CD8-positive, alpha-beta memory T cell (primary cell): ENCODE data around the gene BCCIP. TPM values are rescaled to one million over a fixed set of nuclear protein-coding genes. Genes with fewer than 3 reads are reported as not detected.

ENCODE experiments used
- CTCF ChIA-PET: fragments of 350-600 bp; sonication (Branson Sonifier 250); formaldehyde crosslinking; loops from one replicate; lab custom pipeline; 2021; ENCODE audit warnings: antibody characterized with exemption; lab: Charles Lee
- POLR2A ChIA-PET: fragments of 350-600 bp; sonication (Branson Sonifier 250); formaldehyde crosslinking; loops from one replicate; lab custom pipeline; 2021; ENCODE audit warnings: antibody characterized with exemption; lab: Charles Lee
- DNase-seq, 5 donors: peaks; one replicate each; pipeline versions ENCODE4 v3.0.0 to v3.0.0-alpha.2; 2020 to 2022; ENCODE audit warnings: mixed read lengths in 1 of 5
- H3K27ac ChIP-seq: one replicate; pipeline ENCODE4 v1.7.0; 2013; ENCODE audit warnings: low read depth, mild to moderate bottlenecking, low read length, moderate library complexity
- H3K27me3 ChIP-seq: 2 replicates; pipeline ENCODE4 v1.7.0; 2013; ENCODE audit warnings: low read length, mild to moderate bottlenecking; ENCODE audit not compliant: insufficient read depth, poor library complexity, severe bottlenecking
- H3K36me3 ChIP-seq: 2 replicates; pipeline ENCODE4 v1.7.0; 2013; ENCODE audit warnings: mild to moderate bottlenecking, low read length, moderate library complexity; ENCODE audit not compliant: insufficient read depth
- H3K4me1 ChIP-seq: 2 replicates; pipeline ENCODE4 v1.7.0; 2013; ENCODE audit warnings: mild to moderate bottlenecking, low read length, moderate library complexity; ENCODE audit not compliant: insufficient read depth
- H3K4me3 ChIP-seq: 2 replicates; pipeline ENCODE4 v1.7.0; 2013; ENCODE audit warnings: mild to moderate bottlenecking, low read length
- H3K9me3 ChIP-seq: 2 replicates; pipeline ENCODE4 v1.7.0; 2013; ENCODE audit warnings: mild to moderate bottlenecking, low read length
- H3K27ac Mint-ChIP-seq, 8 donors: one replicate each; pipeline ENCODE4 v1.8.0; 2020 to 2021; ENCODE audit warnings: mixed read lengths in 8 of 8, mild to moderate bottlenecking in 6 of 8, inconsistent platforms in 3 of 8, moderate library complexity in 3 of 8
- H3K27me3 Mint-ChIP-seq, 2 donors: one replicate each; pipeline ENCODE4 v1.8.0; 2020 to 2021; ENCODE audit warnings: mixed read lengths in 2 of 2, mild to moderate bottlenecking in 1 of 2, moderate library complexity in 1 of 2
- H3K36me3 Mint-ChIP-seq, 3 donors: one replicate each; pipeline ENCODE4 v1.8.0; 2020 to 2021; ENCODE audit warnings: mixed read lengths in 3 of 3, inconsistent platforms in 1 of 3, mild to moderate bottlenecking in 1 of 3
- H3K4me1 Mint-ChIP-seq, 3 donors: one replicate each; pipeline ENCODE4 v1.8.0; 2020 to 2021; ENCODE audit warnings: mixed read lengths in 3 of 3, inconsistent platforms in 1 of 3, mild to moderate bottlenecking in 1 of 3
- H3K4me3 Mint-ChIP-seq, 7 donors: one replicate each; pipeline ENCODE4 v1.8.0; 2020 to 2021; ENCODE audit warnings: mixed read lengths in 7 of 7, mild to moderate bottlenecking in 6 of 7, moderate library complexity in 4 of 7, inconsistent platforms in 2 of 7
- H3K9me3 Mint-ChIP-seq, 5 donors: one replicate each; pipeline ENCODE4 v1.8.0; 2020 to 2022; ENCODE audit warnings: mixed read lengths in 5 of 5, mild to moderate bottlenecking in 3 of 5, moderate library complexity in 2 of 5, inconsistent platforms in 1 of 5
- polyA plus RNA-seq: library from polyadenylated mRNA; unstranded; fragments of 300-500 nt; fragmentation: Illumina TruSeq; gene quantifications from one replicate; pipeline ENCODE4 v1.2.3, GENCODE V29; 2021
- total RNA-seq, 2 experiments: library from RNA; stranded (reverse); gene quantifications; one replicate each; pipeline ENCODE4 v1.2.3, GENCODE V29; 2021

Gene BCCIP
- total RNA-seq, result 100 to 1,000 TPM; 129 to 130 TPM
- 84.4 TPM for polyA plus RNA-seq

DNA sequence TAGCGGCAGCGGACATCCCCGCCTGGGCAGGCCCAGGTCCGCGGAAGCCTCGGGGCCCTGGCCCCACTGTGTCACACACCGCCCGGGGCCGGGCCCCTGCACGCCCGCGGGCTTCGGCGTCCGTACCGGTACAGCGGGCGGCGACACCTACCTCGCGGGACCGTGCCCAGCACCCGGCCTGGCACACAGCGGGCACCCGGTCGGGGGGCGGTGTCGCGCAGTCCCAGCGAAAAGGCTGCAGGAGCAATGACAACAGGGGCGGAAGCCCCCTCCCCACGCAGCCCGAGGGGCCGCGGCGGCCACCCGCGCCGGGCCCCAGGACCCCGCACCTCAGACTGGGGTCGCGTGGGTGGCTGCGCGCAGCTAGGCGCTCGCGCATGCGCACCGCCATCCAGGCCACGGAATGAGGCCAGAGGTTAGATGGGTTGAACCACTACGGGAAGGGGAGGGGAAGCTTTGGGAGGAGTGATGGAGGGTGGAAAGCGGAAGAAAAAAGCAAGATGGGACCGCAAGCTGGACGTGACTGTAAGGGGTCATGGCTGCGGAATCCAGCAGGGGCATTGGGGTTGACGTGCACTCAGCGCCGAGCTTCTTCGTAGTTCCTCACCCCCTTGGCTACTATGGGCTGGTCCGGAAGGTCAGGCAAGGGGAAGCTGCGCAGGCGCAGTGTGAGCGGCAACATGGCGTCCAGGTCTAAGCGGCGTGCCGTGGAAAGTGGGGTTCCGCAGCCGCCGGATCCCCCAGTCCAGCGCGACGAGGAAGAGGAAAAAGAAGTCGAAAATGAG lies at the start of gene BCCIP, which contains the start of gene UROS:
TSS of gene BCCIP (plus strand) at position 669 of the 785 bp plus-strand sequence. CDS start at position 681, 12 bp downstream.
TSS of gene UROS (minus strand) at position 381 of the 785 bp plus-strand sequence. CDS start 6,759 bp downstream, outside the sequence.
- H3K4me1 Mint-ChIP-seq, result peaks cover 24 to 30% (median 30%) of the 10 kb centered on the region in 3 donors
- no peaks in the 10 kb centered on the region for H3K9me3 Mint-ChIP-seq
- Histone ChIP-seq H3K27me3 (no peaks in the 10 kb centered on the region), H3K27ac (peak within 1 kb of the TSS; percentile 89), H3K36me3 (peaks cover 10% of the 10 kb centered on the region), H3K4me3 (peak within 1 kb of the TSS; percentile 86), H3K4me1 (peaks cover 43% of the 10 kb centered on the region), H3K9me3 (no peaks in the 10 kb centered on the region)
- CTCF ChIA-PET, result interaction anchor here (0.8 to 1.0 kb wide), 2 partner anchors 27 to 104 kb away, joined by 3 read pairs; partner anchors contain the start of gene EDRF1
- DNase-seq, result peak; percentile 88 to 95 (median 95)
- peaks cover 2 to 20% (median 6%) of the 10 kb centered on the region in 3 donors for H3K36me3 Mint-ChIP-seq
- peak within 1 kb of the TSS in 6 of 7 donors; percentile 76 to 89 (median 86) for H3K4me3 Mint-ChIP-seq
- H3K27ac Mint-ChIP-seq, result peak within 1 kb of the TSS; percentile 54 to 93 (median 88)
- POLR2A ChIA-PET, result interaction anchor here (1.0 to 1.7 kb wide), 3 partner anchors 13 to 104 kb away, joined by 4 to 9 read pairs (median 5); partner anchors contain the start of gene EDRF1
- no peaks in the 10 kb centered on the region for H3K27me3 Mint-ChIP-seq

DNA sequence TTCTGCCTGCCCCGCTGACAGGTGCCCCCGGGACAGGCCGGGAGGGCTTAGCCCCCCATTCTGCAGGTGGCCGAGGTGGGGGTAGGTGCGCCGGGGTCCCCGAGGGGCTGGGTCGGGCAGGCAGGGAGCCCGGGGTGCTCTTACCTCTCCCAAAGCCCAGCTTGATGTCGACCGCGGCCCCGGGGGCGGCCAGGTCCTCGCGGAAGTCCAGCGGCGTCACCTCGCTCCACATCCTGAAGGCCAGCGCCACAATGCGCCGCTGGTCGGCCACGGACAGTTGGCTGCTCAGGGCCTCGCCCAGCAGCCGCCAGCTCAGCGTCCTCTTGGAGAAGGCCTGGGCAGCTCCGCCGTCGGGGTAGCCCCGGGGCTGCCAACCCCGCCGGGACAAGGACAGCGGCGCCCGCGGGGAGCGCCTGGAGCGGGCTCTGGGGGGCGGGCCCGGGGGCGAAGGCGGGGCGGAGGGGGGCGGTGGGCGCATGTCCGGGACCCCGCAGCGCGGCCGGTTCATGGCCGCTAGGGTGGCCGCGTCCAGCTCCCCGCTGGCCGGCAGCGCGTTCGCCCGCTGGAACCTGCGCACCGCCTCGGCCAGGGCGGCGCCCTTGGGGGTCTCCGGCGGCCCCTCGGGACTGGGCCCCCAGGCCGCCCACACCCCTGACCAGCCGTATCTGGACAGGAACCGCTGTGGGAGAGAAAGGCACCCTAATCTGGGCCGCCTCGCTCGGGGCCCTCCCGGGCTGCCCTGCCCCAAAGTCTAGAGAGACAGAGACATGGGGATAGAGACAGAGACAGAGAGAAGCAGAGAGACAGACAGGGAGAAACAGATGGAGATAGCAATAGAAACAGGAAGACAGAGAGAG lies 49.4 kb upstream of the BCCIP start:
- Histone ChIP-seq H3K4me3 (no peak overlapping the region), H3K4me1 (no peaks in the 10 kb centered on the region), H3K36me3 (no peaks in the 10 kb centered on the region), H3K9me3 (no peaks in the 10 kb centered on the region), H3K27ac (no peak overlapping the region), H3K27me3 (no peaks in the 10 kb centered on the region)
- no peak overlapping the region for H3K4me3 Mint-ChIP-seq
- H3K36me3 Mint-ChIP-seq, result peaks cover 0 to 6% (median 6%) of the 10 kb centered on the region in 3 donors
- ChIA-PET POLR2A (no interaction called here), CTCF (no interaction called here)
- DNase-seq, result no peak
- peaks cover 0 to 4% of the 10 kb centered on the region in 2 donors for H3K27me3 Mint-ChIP-seq
- no peaks in the 10 kb centered on the region for H3K4me1 Mint-ChIP-seq
- peak overlapping the region in 1 of 8 donors; percentile 40 for H3K27ac Mint-ChIP-seq
- peaks cover 0 to 1% (median 0%) of the 10 kb centered on the region in 5 donors for H3K9me3 Mint-ChIP-seq

DNA sequence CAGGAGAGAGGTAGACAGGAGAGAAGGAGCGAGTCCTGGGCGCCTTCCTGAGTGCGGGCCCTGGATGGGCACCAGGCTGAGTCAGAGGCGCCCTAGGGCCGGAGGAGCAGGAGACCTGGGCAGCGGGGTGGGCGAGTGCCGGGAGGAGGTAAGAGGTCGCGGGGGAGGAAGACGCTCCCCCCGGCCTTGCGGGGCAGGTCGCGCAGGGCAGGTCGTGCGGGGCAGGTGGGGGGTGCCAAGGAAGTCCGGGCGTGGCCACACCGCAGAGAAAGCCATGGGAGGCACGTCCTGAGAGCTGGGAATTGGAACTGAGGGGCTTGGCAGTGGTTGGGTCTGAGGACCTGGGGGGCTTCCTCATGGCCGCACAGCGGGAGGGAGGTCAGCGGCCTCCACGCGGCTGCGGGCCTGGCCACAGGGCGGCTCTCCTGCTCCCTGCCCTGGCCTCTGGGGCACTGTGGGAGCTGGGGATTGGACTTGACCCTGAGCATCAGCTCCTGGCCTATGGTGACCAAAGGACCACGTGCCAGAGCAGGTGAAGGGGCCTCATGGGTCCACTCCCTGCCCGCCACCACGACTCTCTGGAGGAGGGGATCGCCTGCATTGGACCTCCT lies 48.7 kb upstream of the BCCIP start:
- Mint-ChIP-seq H3K4me1 (no peaks in the 10 kb centered on the region), H3K36me3 (peaks cover 0 to 3% (median under 1%) of the 10 kb centered on the region in 3 donors), H3K27ac (peak overlapping the region in 1 of 8 donors; percentile 40), H3K4me3 (no peak overlapping the region), H3K9me3 (peaks cover 0 to 1% (median 0%) of the 10 kb centered on the region in 5 donors), H3K27me3 (peaks cover 0 to 4% of the 10 kb centered on the region in 2 donors)
- H3K36me3 ChIP-seq, result no peaks in the 10 kb centered on the region
- H3K9me3 ChIP-seq, result no peaks in the 10 kb centered on the region
- no peak for DNase-seq
- CTCF ChIA-PET, result no interaction called here
- H3K4me1 ChIP-seq, result no peaks in the 10 kb centered on the region
- H3K27me3 ChIP-seq, result no peaks in the 10 kb centered on the region
- POLR2A ChIA-PET, result no interaction called here
- no peak overlapping the region for H3K27ac ChIP-seq
- no peak overlapping the region for H3K4me3 ChIP-seq

DNA sequence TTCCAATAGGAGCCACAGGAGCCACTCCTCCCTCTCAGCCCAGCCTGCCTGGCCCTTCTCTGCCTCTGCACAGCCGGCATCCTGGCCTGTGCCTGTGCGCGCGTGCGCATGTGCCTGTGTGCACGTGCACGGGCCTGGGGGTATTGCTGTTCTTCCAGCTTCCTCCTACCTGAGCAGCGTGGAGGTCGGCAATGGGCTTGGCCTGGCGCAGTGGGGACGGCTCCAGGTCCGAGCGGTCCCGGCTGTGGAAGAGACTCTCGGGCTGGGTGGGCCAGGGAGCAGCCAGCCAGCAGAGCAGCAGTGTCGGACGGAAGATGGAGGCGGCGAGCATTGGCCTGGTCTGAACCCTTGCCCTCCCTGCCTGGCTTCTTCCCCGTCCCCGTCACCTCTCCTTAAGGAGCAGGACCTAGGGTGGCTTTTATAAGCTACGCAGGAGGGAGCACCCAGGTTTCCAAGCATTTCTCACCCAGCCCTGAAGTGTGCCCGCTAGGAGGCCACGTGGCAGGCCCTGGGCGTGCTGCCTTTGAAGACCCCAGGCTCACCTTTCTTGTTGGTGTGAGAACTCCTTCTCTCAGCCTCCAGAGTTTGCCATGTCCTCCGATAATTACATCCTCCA lies 47.7 kb upstream of the BCCIP start, which contains the start of gene MMP21:
TSS of gene MMP21 (minus strand) at position 331 of the 616 bp plus-strand sequence. CDS start at position 331, 0 bp downstream.
- Histone ChIP-seq H3K9me3 (no peaks in the 10 kb centered on the region), H3K27me3 (no peaks in the 10 kb centered on the region), H3K4me3 (no peak within 1 kb of the TSS), H3K36me3 (no peaks in the 10 kb centered on the region), H3K27ac (no peak within 1 kb of the TSS), H3K4me1 (no peaks in the 10 kb centered on the region)
- Mint-ChIP-seq H3K4me1 (no peaks in the 10 kb centered on the region), H3K9me3 (peaks cover 0 to 1% (median 0%) of the 10 kb centered on the region in 5 donors), H3K27ac (peak within 1 kb of the TSS in 1 of 8 donors; percentile 43), H3K36me3 (peaks cover 0 to 3% (median 0%) of the 10 kb centered on the region in 3 donors), H3K4me3 (no peak within 1 kb of the TSS), H3K27me3 (peaks cover 0 to 4% of the 10 kb centered on the region in 2 donors)
- DNase-seq, result no peak
- ChIA-PET POLR2A (no interaction called here), CTCF (no interaction called here)

DNA sequence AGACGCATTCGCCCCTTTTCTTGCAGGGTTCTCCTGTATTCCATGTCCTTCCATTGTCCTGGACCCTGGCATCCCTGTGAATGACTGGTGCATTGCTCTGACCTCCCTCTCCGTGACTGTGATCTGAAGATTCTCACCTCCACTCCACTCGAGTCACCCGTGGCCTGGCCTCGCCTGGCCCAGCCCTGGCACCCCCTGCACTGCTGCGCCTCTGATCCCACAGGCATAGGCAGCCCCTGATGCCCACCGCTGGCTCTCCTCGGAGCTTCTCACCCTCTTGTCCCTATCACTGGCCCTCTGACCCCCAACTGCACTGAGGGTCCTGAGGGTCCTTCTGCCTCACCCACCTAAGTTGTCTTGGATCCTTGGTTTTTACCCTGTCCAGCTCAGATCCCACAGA lies 45.5 kb upstream of the BCCIP start:
- no peaks in the 10 kb centered on the region for H3K9me3 ChIP-seq
- no peaks in the 10 kb centered on the region for H3K4me1 ChIP-seq
- H3K36me3 ChIP-seq, result no peaks in the 10 kb centered on the region
- Mint-ChIP-seq H3K27ac (no peak overlapping the region), H3K9me3 (peaks cover 0 to 1% (median 0%) of the 10 kb centered on the region in 5 donors), H3K36me3 (peaks cover 0 to 2% (median 0%) of the 10 kb centered on the region in 3 donors), H3K27me3 (peaks cover 0 to 4% of the 10 kb centered on the region in 2 donors), H3K4me1 (no peaks in the 10 kb centered on the region), H3K4me3 (no peak overlapping the region)
- no peak for DNase-seq
- ChIA-PET CTCF (no interaction called here), POLR2A (no interaction called here)
- H3K4me3 ChIP-seq, result no peak overlapping the region
- H3K27me3 ChIP-seq, result no peaks in the 10 kb centered on the region
- H3K27ac ChIP-seq, result no peak overlapping the region

GRCh38 chr10:125778556-125778955 lies 44.8 kb upstream of the BCCIP start:
- Mint-ChIP-seq H3K36me3 (peaks cover 0 to 2% (median 0%) of the 10 kb centered on the region in 3 donors), H3K27me3 (no peaks in the 10 kb centered on the region), H3K27ac (no peak overlapping the region), H3K9me3 (peaks cover 0 to 1% (median 0%) of the 10 kb centered on the region in 5 donors), H3K4me1 (no peaks in the 10 kb centered on the region), H3K4me3 (no peak overlapping the region)
- no peak for DNase-seq
- Histone ChIP-seq H3K4me1 (no peaks in the 10 kb centered on the region), H3K27ac (no peak overlapping the region), H3K4me3 (no peak overlapping the region), H3K36me3 (no peaks in the 10 kb centered on the region), H3K9me3 (no peaks in the 10 kb centered on the region), H3K27me3 (no peaks in the 10 kb centered on the region)
- ChIA-PET CTCF (no interaction called here), POLR2A (no interaction called here)
